ENCODE results near the gene KNDC1.

Gene KNDC1

GRCh38 chr10:133184591-133185244, 24.7 kb downstream of the KNDC1 start:
- no peaks in the 10 kb centered on the region for H3K27me3 ChIP-seq (ENCODE audit: low read depth, low read length)
- H3K27ac ChIP-seq (ENCODE audit: low read length) = no peak overlapping the region
- no peak overlapping the region for H3K4me3 ChIP-seq (ENCODE audit: low read depth in 1 of 2, low read length in 2 of 2)
- no peaks in the 10 kb centered on the region for H3K36me3 ChIP-seq (ENCODE audit: control insufficient read depth in 1 of 2, insufficient read depth in 2 of 2, low read length in 2 of 2)
- H3K9me3 ChIP-seq (ENCODE audit: control insufficient read depth in 1 of 2, low read length in 2 of 2) = no peaks in the 10 kb centered on the region
- no peaks in the 10 kb centered on the region for H3K4me1 ChIP-seq (ENCODE audit: control insufficient read depth in 1 of 2, insufficient read depth in 2 of 2, low read length in 2 of 2)

DNA sequence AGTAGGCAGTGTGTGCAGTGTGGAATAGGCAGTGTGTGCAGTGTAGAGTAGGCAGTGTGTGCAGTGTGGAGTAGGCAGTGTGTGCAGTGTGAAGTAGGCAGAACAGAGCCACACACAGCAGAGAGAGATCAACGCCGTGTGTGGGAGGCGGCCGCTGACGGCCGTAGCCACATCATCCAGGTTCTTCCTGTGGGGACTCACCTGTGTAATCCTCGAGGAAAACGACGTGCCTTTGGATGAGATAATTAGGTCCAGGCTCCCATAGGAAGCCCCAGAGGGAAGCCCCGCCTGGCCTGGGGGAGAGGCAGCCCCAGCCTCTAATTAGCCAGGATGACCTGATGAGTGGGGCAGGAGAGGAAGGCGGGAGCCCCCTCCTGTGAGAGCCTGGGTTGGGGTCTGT, 25.4 kb downstream of the KNDC1 start:
- Histone ChIP-seq H3K9me3 (ENCODE audit: control insufficient read depth in 1 of 2, low read length in 2 of 2) (no peaks in the 10 kb centered on the region), H3K27ac (ENCODE audit: low read length) (no peak overlapping the region), H3K4me1 (ENCODE audit: control insufficient read depth in 1 of 2, insufficient read depth in 2 of 2, low read length in 2 of 2) (no peaks in the 10 kb centered on the region), H3K27me3 (ENCODE audit: low read depth, low read length) (no peaks in the 10 kb centered on the region), H3K36me3 (ENCODE audit: control insufficient read depth in 1 of 2, insufficient read depth in 2 of 2, low read length in 2 of 2) (no peaks in the 10 kb centered on the region), H3K4me3 (ENCODE audit: low read depth in 1 of 2, low read length in 2 of 2) (no peak overlapping the region)

GRCh38 chr10:133185916-133186315, 25.9 kb downstream of the KNDC1 start:
- Histone ChIP-seq H3K4me3 (ENCODE audit: low read depth in 1 of 2, low read length in 2 of 2) (no peak overlapping the region), H3K27ac (ENCODE audit: low read length) (no peak overlapping the region), H3K9me3 (ENCODE audit: control insufficient read depth in 1 of 2, low read length in 2 of 2) (no peaks in the 10 kb centered on the region), H3K36me3 (ENCODE audit: control insufficient read depth in 1 of 2, insufficient read depth in 2 of 2, low read length in 2 of 2) (no peaks in the 10 kb centered on the region), H3K4me1 (ENCODE audit: control insufficient read depth in 1 of 2, insufficient read depth in 2 of 2, low read length in 2 of 2) (no peaks in the 10 kb centered on the region), H3K27me3 (ENCODE audit: low read depth, low read length) (no peaks in the 10 kb centered on the region)

DNA sequence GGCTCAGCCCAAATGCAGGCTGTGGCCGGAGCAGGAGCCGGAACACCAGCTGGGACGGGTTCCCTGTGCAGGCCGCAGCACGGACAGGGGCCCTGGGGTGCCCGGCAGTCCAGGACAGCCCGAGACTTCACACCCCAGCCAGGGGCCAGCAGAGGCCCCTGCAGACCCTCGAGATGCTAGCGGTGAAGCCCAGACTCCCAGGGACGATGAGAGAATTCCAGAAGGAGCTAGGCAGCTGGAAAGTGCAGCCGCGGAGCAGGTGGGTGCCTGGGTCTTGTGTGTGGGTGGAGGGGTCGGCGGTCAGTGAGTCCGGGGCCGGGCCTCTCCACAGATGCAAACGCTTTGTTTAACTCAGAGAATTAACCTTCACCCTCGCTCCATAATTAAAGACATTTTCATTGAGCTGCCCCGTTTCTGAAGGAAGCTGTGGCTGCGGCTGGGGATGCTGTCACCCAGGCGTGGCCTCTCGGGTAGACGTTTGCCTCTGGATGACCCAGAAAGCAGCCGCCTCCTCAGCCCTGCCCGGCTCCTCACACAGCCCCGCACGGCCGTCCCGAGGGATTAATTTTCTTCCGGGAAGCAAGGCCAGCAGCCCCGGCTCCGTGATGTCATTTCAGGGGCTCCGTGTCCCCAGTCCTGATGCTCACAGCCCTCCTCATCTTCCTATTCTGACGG, 26.5 kb downstream of the KNDC1 start:
- no peak overlapping the region for H3K4me3 ChIP-seq (ENCODE audit: low read depth in 1 of 2, low read length in 2 of 2)
- H3K36me3 ChIP-seq (ENCODE audit: control insufficient read depth in 1 of 2, insufficient read depth in 2 of 2, low read length in 2 of 2) = no peaks in the 10 kb centered on the region
- peaks cover 0 to under 1% of the 10 kb centered on the region in 2 donors for H3K9me3 ChIP-seq (ENCODE audit: control insufficient read depth in 1 of 2, low read length in 2 of 2)
- H3K27ac ChIP-seq (ENCODE audit: low read length) = no peak overlapping the region
- no peaks in the 10 kb centered on the region for H3K4me1 ChIP-seq (ENCODE audit: control insufficient read depth in 1 of 2, insufficient read depth in 2 of 2, low read length in 2 of 2)
- no peaks in the 10 kb centered on the region for H3K27me3 ChIP-seq (ENCODE audit: low read depth, low read length)

DNA sequence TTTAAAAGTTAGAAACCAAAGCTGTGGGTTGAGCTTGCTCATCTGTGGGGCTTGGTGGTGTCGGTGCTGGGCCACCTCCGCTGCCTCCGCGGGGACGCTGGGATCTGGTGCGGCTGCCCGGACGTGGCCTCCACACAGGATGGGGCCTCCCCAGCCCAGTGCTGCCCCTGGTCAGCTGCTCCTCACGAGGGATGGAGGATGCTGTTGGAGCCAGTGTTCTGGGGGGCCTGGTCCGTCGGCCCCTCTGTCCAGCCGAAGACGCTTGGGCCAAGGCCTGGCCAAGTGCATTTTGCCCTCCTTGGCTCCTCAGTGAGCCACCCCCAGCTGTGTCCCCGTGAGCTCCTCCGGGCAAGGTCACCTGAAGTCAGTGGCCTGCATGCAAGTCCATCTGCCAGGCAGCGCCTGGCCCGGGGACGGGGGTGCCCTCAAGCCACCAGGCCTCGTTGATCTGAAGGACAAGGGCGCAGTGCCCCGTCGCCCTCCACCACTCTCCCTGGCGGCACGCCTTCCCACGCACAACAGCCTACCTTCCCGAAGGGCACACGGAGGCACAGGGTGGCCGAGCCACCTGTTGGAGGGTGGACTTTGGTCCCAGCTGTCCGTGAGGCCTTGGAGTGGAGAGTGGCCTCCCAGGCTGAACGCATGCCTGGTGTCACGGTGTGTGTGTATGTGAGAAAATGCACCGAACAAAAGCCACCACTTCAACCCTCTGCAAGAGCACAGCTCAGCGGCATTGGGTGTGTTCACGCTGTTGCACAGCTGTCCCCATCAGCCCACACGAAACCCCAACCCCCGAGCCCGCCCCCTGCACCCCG, 27.3 kb downstream of the KNDC1 start:
- Histone ChIP-seq H3K4me3 (ENCODE audit: low read depth in 1 of 2, low read length in 2 of 2) (no peak overlapping the region), H3K9me3 (ENCODE audit: control insufficient read depth in 1 of 2, low read length in 2 of 2) (peaks cover 3 to 4% of the 10 kb centered on the region in 2 donors), H3K27me3 (ENCODE audit: low read depth, low read length) (no peaks in the 10 kb centered on the region), H3K27ac (ENCODE audit: low read length) (no peak overlapping the region), H3K36me3 (ENCODE audit: control insufficient read depth in 1 of 2, insufficient read depth in 2 of 2, low read length in 2 of 2) (no peaks in the 10 kb centered on the region), H3K4me1 (ENCODE audit: control insufficient read depth in 1 of 2, insufficient read depth in 2 of 2, low read length in 2 of 2) (no peaks in the 10 kb centered on the region)

- Histone ChIP-seq H3K9me3 (ENCODE audit: control insufficient read depth in 1 of 2, low read length in 2 of 2) (peaks cover 3 to 4% of the 10 kb centered on the region in 2 donors), H3K27ac (ENCODE audit: low read length) (no peak overlapping the region), H3K4me3 (ENCODE audit: low read depth in 1 of 2, low read length in 2 of 2) (no peak overlapping the region), H3K27me3 (ENCODE audit: low read depth, low read length) (no peaks in the 10 kb centered on the region), H3K4me1 (ENCODE audit: control insufficient read depth in 1 of 2, insufficient read depth in 2 of 2, low read length in 2 of 2) (no peaks in the 10 kb centered on the region), H3K36me3 (ENCODE audit: control insufficient read depth in 1 of 2, insufficient read depth in 2 of 2, low read length in 2 of 2) (no peaks in the 10 kb centered on the region)
Measured at GRCh38 chr10:133187906-133188681, 28.1 kb downstream of the KNDC1 start.

- Histone ChIP-seq H3K4me1 (ENCODE audit: control insufficient read depth in 1 of 2, insufficient read depth in 2 of 2, low read length in 2 of 2) (no peaks in the 10 kb centered on the region), H3K27me3 (ENCODE audit: low read depth, low read length) (no peaks in the 10 kb centered on the region), H3K4me3 (ENCODE audit: low read depth in 1 of 2, low read length in 2 of 2) (no peak overlapping the region), H3K9me3 (ENCODE audit: control insufficient read depth in 1 of 2, low read length in 2 of 2) (peaks cover 4 to 7% of the 10 kb centered on the region in 2 donors), H3K27ac (ENCODE audit: low read length) (no peak overlapping the region), H3K36me3 (ENCODE audit: control insufficient read depth in 1 of 2, insufficient read depth in 2 of 2, low read length in 2 of 2) (no peaks in the 10 kb centered on the region)
Measured at GRCh38 chr10:133189256-133189655, 29.2 kb downstream of the KNDC1 start.

DNA sequence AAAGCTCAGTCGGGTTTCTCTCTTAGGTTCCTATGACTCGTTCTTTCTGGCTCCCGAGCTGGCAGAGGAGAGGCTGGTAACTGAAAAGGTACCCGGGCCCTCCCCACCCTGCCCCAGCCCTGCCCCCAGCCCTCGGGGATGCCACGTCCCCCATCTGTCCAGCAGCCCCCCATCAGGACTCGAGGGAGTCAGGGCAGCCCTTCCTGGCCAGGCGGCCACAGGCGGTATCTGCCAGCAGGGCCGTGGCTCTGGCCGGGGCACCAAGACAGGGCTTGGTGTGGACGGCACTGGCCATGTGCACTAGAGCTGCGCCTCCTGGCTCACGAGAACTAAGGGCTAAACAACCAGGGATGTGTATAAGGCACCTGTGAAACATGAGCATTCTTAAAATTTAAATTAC, 29.7 kb downstream of the KNDC1 start:
- Histone ChIP-seq H3K4me1 (ENCODE audit: control insufficient read depth in 1 of 2, insufficient read depth in 2 of 2, low read length in 2 of 2) (no peaks in the 10 kb centered on the region), H3K36me3 (ENCODE audit: control insufficient read depth in 1 of 2, insufficient read depth in 2 of 2, low read length in 2 of 2) (no peaks in the 10 kb centered on the region), H3K4me3 (ENCODE audit: low read depth in 1 of 2, low read length in 2 of 2) (no peak overlapping the region), H3K27me3 (ENCODE audit: low read depth, low read length) (no peaks in the 10 kb centered on the region), H3K27ac (ENCODE audit: low read length) (no peak overlapping the region), H3K9me3 (ENCODE audit: control insufficient read depth in 1 of 2, low read length in 2 of 2) (peaks cover 4 to 9% of the 10 kb centered on the region in 2 donors)

- Histone ChIP-seq H3K36me3 (ENCODE audit: control insufficient read depth in 1 of 2, insufficient read depth in 2 of 2, low read length in 2 of 2) (no peaks in the 10 kb centered on the region), H3K9me3 (ENCODE audit: control insufficient read depth in 1 of 2, low read length in 2 of 2) (peaks cover 4 to 12% of the 10 kb centered on the region in 2 donors), H3K4me3 (ENCODE audit: low read depth in 1 of 2, low read length in 2 of 2) (no peak overlapping the region), H3K27me3 (ENCODE audit: low read depth, low read length) (no peaks in the 10 kb centered on the region), H3K4me1 (ENCODE audit: control insufficient read depth in 1 of 2, insufficient read depth in 2 of 2, low read length in 2 of 2) (no peaks in the 10 kb centered on the region), H3K27ac (ENCODE audit: low read length) (no peak overlapping the region)
Measured at GRCh38 chr10:133190225-133190624, 30.2 kb downstream of the KNDC1 start.

DNA sequence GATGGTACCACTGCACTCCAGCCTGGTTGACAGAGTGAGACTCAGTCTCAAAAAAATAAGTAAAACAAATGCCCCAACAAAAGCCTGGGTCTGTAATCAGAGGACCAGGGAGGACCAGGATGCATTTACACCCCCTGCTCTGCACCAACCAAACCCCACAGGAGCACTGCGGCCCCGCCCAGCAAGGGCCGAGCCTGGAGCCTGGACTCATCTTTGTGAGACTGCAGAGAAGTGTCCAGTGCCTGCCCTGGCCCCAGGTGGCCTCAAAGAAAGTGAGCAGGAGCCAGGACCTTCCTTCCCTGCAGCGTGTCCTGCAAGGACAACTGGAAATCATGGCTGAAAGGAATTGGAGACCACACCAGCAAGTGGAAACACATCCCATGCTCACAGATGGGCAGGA, 31.6 kb downstream of the KNDC1 start:
- Histone ChIP-seq H3K27ac (ENCODE audit: low read length) (no peak overlapping the region), H3K9me3 (ENCODE audit: control insufficient read depth in 1 of 2, low read length in 2 of 2) (peaks cover 4 to 12% of the 10 kb centered on the region in 2 donors), H3K27me3 (ENCODE audit: low read depth, low read length) (no peaks in the 10 kb centered on the region), H3K4me1 (ENCODE audit: control insufficient read depth in 1 of 2, insufficient read depth in 2 of 2, low read length in 2 of 2) (no peaks in the 10 kb centered on the region), H3K4me3 (ENCODE audit: low read depth in 1 of 2, low read length in 2 of 2) (no peak overlapping the region), H3K36me3 (ENCODE audit: control insufficient read depth in 1 of 2, insufficient read depth in 2 of 2, low read length in 2 of 2) (no peaks in the 10 kb centered on the region)

GRCh38 chr10:133194151-133194550, 34.1 kb downstream of the KNDC1 start:
- Histone ChIP-seq H3K9me3 (ENCODE audit: control insufficient read depth in 1 of 2, low read length in 2 of 2) (peaks cover 4 to 12% of the 10 kb centered on the region in 2 donors), H3K27me3 (ENCODE audit: low read depth, low read length) (no peaks in the 10 kb centered on the region), H3K36me3 (ENCODE audit: control insufficient read depth in 1 of 2, insufficient read depth in 2 of 2, low read length in 2 of 2) (no peaks in the 10 kb centered on the region), H3K4me1 (ENCODE audit: control insufficient read depth in 1 of 2, insufficient read depth in 2 of 2, low read length in 2 of 2) (no peaks in the 10 kb centered on the region), H3K4me3 (ENCODE audit: low read depth in 1 of 2, low read length in 2 of 2) (no peak overlapping the region), H3K27ac (ENCODE audit: low read length) (no peak overlapping the region)

Measured in muscle layer of duodenum (tissue), 2 donors.